Muscle layer of colon (tissue), 2 donors: ENCODE measurements around the gene ZIK1.

Experiments used
- H3K27ac ChIP-seq: one replicate; pipeline ENCODE4 v1.7.0; 2013; ENCODE audit warnings: low read depth, mild to moderate bottlenecking, low read length, moderate library complexity
- H3K27me3 ChIP-seq, 2 donors: one replicate each; pipeline ENCODE4 v1.7.0; 2013; ENCODE audit warnings: low read length in 2 of 2, mild to moderate bottlenecking in 2 of 2; ENCODE audit not compliant: insufficient read depth in 2 of 2, control insufficient read depth in 1 of 2
- H3K36me3 ChIP-seq: one replicate; pipeline ENCODE4 v1.7.0; 2013; ENCODE audit warnings: mild to moderate bottlenecking, low read length; ENCODE audit not compliant: insufficient read depth
- H3K4me1 ChIP-seq: one replicate; pipeline ENCODE4 v1.7.0; 2013; ENCODE audit warnings: mild to moderate bottlenecking, low read length; ENCODE audit not compliant: insufficient read depth
- H3K4me3 ChIP-seq, 2 donors: one replicate each; pipeline ENCODE4 v1.7.0; 2013; ENCODE audit warnings: low read length in 2 of 2, low read depth in 1 of 2, mild to moderate bottlenecking in 1 of 2, moderate library complexity in 1 of 2
- H3K9ac ChIP-seq: one replicate; pipeline ENCODE4 v1.7.0; 2013; ENCODE audit warnings: low read length
- H3K9me3 ChIP-seq: one replicate; pipeline ENCODE4 v1.7.0; 2013; ENCODE audit warnings: mild to moderate bottlenecking, low read length
- donor health status: abdominal sarcoma.
- donor health status: Adenocarcinoma of cecum.

The ZIK1 gene

GRCh38 chr19:57566396-57567265 lies 17.3 kb upstream of the ZIK1 start:
- Histone ChIP-seq H3K9me3 (peaks cover 45% of the 10 kb centered on the region), H3K4me1 (no peaks in the 10 kb centered on the region)

GRCh38 chr19:57570707-57571106 lies 13.2 kb upstream of the ZIK1 start:
- Histone ChIP-seq H3K36me3 (peaks cover 38% of the 10 kb centered on the region), H3K9ac (no peak overlapping the region), H3K9me3 (peaks cover 74% of the 10 kb centered on the region), H3K27ac (no peak overlapping the region), H3K4me3 (no peak overlapping the region), H3K27me3 (no peaks in the 10 kb centered on the region), H3K4me1 (no peaks in the 10 kb centered on the region)

More at GRCh38 chr19:57566396-57567265, 17.3 kb upstream of the ZIK1 start:
- Histone ChIP-seq H3K9ac (no peak overlapping the region), H3K27me3 (no peaks in the 10 kb centered on the region), H3K27ac (no peak overlapping the region), H3K4me3 (peak overlapping the region in 1 of 2 donors; percentile 19), H3K36me3 (no peaks in the 10 kb centered on the region)

- Histone ChIP-seq H3K4me3 (peak overlapping the region in 1 of 2 donors; percentile 8), H3K36me3 (peaks cover 51% of the 10 kb centered on the region), H3K4me1 (peaks cover 2% of the 10 kb centered on the region), H3K27me3 (no peaks in the 10 kb centered on the region), H3K9me3 (peaks cover 69% of the 10 kb centered on the region), H3K9ac (no peak overlapping the region), H3K27ac (no peak overlapping the region)
Measured at GRCh38 chr19:57572415-57572947, 11.5 kb upstream of the ZIK1 start.

GRCh38 chr19:57576661-57577060 lies 7.3 kb upstream of the ZIK1 start:
- peak overlapping the region in 1 of 2 donors; percentile 25 for H3K4me3 ChIP-seq
- peaks cover 16% of the 10 kb centered on the region for H3K4me1 ChIP-seq
- H3K9me3 ChIP-seq, result peaks cover 58% of the 10 kb centered on the region
- H3K27me3 ChIP-seq, result no peaks in the 10 kb centered on the region
- H3K27ac ChIP-seq, result no peak overlapping the region
- no peak overlapping the region for H3K9ac ChIP-seq
- H3K36me3 ChIP-seq, result peaks cover 54% of the 10 kb centered on the region

GRCh38 chr19:57578487-57579205 lies 5.3 kb upstream of the ZIK1 start, which contains the start of gene ZNF416:
TSS of gene ZNF416 (minus strand) at chr19:57578911. CDS start at chr19:57578704, 207 bp downstream.
- H3K27me3 ChIP-seq, result no peaks in the 10 kb centered on the region
- H3K9me3 ChIP-seq, result peaks cover 38% of the 10 kb centered on the region
- H3K36me3 ChIP-seq, result peaks cover 35% of the 10 kb centered on the region
- H3K4me3 ChIP-seq, result peak within 1 kb of the TSS; percentile 94 to 95
- peak within 1 kb of the TSS; percentile 54 for H3K9ac ChIP-seq
- peaks cover 23% of the 10 kb centered on the region for H3K4me1 ChIP-seq
- peak within 1 kb of the TSS; percentile 46 for H3K27ac ChIP-seq

GRCh38 chr19:57583104-57583520 lies 833 bp upstream of the ZIK1 start:
- H3K9ac ChIP-seq, result no peak overlapping the region
- H3K4me1 ChIP-seq, result peaks cover 21% of the 10 kb centered on the region
- peaks cover 3% of the 10 kb centered on the region for H3K36me3 ChIP-seq
- H3K27me3 ChIP-seq, result no peaks in the 10 kb centered on the region
- peaks cover 23% of the 10 kb centered on the region for H3K9me3 ChIP-seq
- peak overlapping the region; percentile 49 to 86 for H3K4me3 ChIP-seq
- no peak overlapping the region for H3K27ac ChIP-seq

- H3K4me3 ChIP-seq, result peak overlapping the region in 1 of 2 donors; percentile 35
- peaks cover 32% of the 10 kb centered on the region for H3K36me3 ChIP-seq
- peaks cover 13% of the 10 kb centered on the region for H3K4me1 ChIP-seq
- no peaks in the 10 kb centered on the region for H3K27me3 ChIP-seq
- no peak overlapping the region for H3K9ac ChIP-seq
- H3K9me3 ChIP-seq, result peaks cover 61% of the 10 kb centered on the region
- H3K27ac ChIP-seq, result no peak overlapping the region
Measured at GRCh38 chr19:57587529-57587928, 3.6 kb downstream of the ZIK1 start.

- peaks cover 2% of the 10 kb centered on the region for H3K36me3 ChIP-seq
- H3K9me3 ChIP-seq, result peaks cover 4% of the 10 kb centered on the region
- H3K4me3 ChIP-seq, result peak overlapping the region; percentile 73 to 74
- H3K27me3 ChIP-seq, result no peaks in the 10 kb centered on the region
- H3K9ac ChIP-seq, result no peak overlapping the region
- peak overlapping the region; percentile 27 for H3K27ac ChIP-seq
- H3K4me1 ChIP-seq, result peaks cover 6% of the 10 kb centered on the region
Measured at GRCh38 chr19:57599377-57599760, 15.4 kb downstream of the ZIK1 start.

GRCh38 chr19:57599761-57600383 lies 15.9 kb downstream of the ZIK1 start, which contains the start of gene ZNF530:
TSS of gene ZNF530 (plus strand) at chr19:57599885. CDS start at chr19:57604346, 4,461 bp downstream.
- peaks cover 6% of the 10 kb centered on the region for H3K4me1 ChIP-seq
- peaks cover 4% of the 10 kb centered on the region for H3K9me3 ChIP-seq
- peak within 1 kb of the TSS; percentile 24 for H3K9ac ChIP-seq
- peak within 1 kb of the TSS; percentile 27 for H3K27ac ChIP-seq
- peaks cover 7% of the 10 kb centered on the region for H3K36me3 ChIP-seq
- H3K4me3 ChIP-seq, result peak within 1 kb of the TSS; percentile 73 to 74
- no peaks in the 10 kb centered on the region for H3K27me3 ChIP-seq

- H3K4me1 ChIP-seq, result no peaks in the 10 kb centered on the region
- peaks cover 23% of the 10 kb centered on the region for H3K9me3 ChIP-seq
- H3K36me3 ChIP-seq, result peaks cover 26% of the 10 kb centered on the region
- no peak overlapping the region for H3K27ac ChIP-seq
- no peak overlapping the region for H3K9ac ChIP-seq
- H3K4me3 ChIP-seq, result no peak overlapping the region
- no peaks in the 10 kb centered on the region for H3K27me3 ChIP-seq
Measured at GRCh38 chr19:57606931-57607330, 23.0 kb downstream of the ZIK1 start.

GRCh38 chr19:57611113-57611512 lies 27.2 kb downstream of the ZIK1 start:
- H3K27ac ChIP-seq, result no peak overlapping the region
- H3K27me3 ChIP-seq, result no peaks in the 10 kb centered on the region
- H3K9me3 ChIP-seq, result peaks cover 31% of the 10 kb centered on the region
- H3K4me3 ChIP-seq, result no peak overlapping the region
- H3K9ac ChIP-seq, result no peak overlapping the region
- H3K4me1 ChIP-seq, result peaks cover 15% of the 10 kb centered on the region
- peaks cover 11% of the 10 kb centered on the region for H3K36me3 ChIP-seq
